Peyer's patch (tissue), 4 donors: Measurements from ENCODE around the gene IL17RD. TPM values are rescaled to one million over a fixed set of nuclear protein-coding genes. Genes with fewer than 3 reads are reported as not detected.

Experiments used
- DNase-seq, 3 donors: peaks; one replicate each; pipeline ENCODE4 v3.0.0-alpha.2; 2017 to 2019
- H3K27ac ChIP-seq, 4 donors: fragments of 200-600 bp; sonication (generic); one replicate each; pipeline ENCODE4 v1.5.1; 2016 to 2019
- H3K27me3 ChIP-seq, 2 donors: fragments of 200-600 bp; sonication (generic); one replicate each; pipeline ENCODE4 v1.5.1; 2019
- H3K36me3 ChIP-seq, 3 donors: fragments of 200-600 bp; sonication (generic); one replicate each; pipeline ENCODE4 v1.5.1; 2016 to 2019
- H3K4me1 ChIP-seq, 4 donors: fragments of 200-600 bp; sonication (generic); one replicate each; pipeline ENCODE4 v1.5.1; 2016 to 2019
- H3K4me3 ChIP-seq, 4 donors: fragments of 200-600 bp; sonication (generic); 1 replicate in 3 of 4; 2 replicates in 1 of 4; pipeline ENCODE4 v1.5.1; 2016 to 2019; ENCODE audit warnings: mild to moderate bottlenecking in 1 of 4
- H3K9me3 ChIP-seq, 4 donors: fragments of 200-600 bp; sonication (generic); one replicate each; pipeline ENCODE4 v1.5.1; 2016 to 2019; ENCODE audit warnings: mild to moderate bottlenecking in 1 of 4
- POLR2A ChIP-seq, 2 donors: fragments of 450-650 bp; IDR thresholded peaks; one replicate each; pipeline ENCODE4 v1.5.1; 2017; ENCODE audit warnings: antibody characterized with exemption in 2 of 2, mild to moderate bottlenecking in 2 of 2, moderate library complexity in 2 of 2
- total RNA-seq, 4 donors: library from RNA; depleted of rRNA; stranded (reverse); fragments of >200 nt; gene quantifications; one replicate each; pipeline ENCODE4 v1.1.0, GENCODE V29; 2016
- TF ChIP-seq, protein P1 (sequence below), 6 experiments: fragments of 450-650 bp in 4 of 6; fragments of 200-600 bp in 2 of 6; sonication (generic) in 1 of 6; IDR thresholded peaks; one replicate each; pipeline ENCODE4 v1.5.1; 2017 to 2019; ENCODE audit warnings: antibody characterized with exemption in 6 of 6, mild to moderate bottlenecking in 3 of 6, moderate library complexity in 1 of 6

The IL17RD gene
- total RNA-seq, 4 donors from 2014 or later = 0.88 to 5.8 (median 2.1) TPM

DNA sequence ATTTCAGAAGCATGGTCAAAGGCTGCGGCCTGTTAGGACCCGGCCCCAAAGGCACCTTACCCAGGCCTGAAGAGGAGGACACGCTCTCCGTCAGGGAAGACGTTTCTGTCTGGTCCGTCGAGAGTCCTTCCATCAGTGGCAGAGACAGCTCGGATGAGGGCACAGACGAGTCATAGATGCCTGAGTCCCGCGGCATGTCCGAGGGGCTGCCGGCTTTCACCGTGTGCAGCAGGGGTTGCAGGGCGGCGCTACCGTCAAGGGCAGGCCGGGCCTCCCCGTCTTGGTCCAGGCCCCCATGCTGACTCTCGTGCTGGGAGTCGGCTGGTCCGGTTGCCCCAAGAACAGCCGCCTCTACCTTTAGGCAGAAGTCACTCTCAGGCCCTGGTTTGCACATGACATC lies 67.6 kb downstream of the IL17RD start:
- Histone ChIP-seq H3K27ac (no peak overlapping the region), H3K36me3 (no peaks in the 10 kb centered on the region), H3K4me1 (no peaks in the 10 kb centered on the region), H3K9me3 (no peaks in the 10 kb centered on the region), H3K27me3 (no peaks in the 10 kb centered on the region), H3K4me3 (no peak overlapping the region)
- no peak for DNase-seq
- TF ChIP-seq, protein P1, sequence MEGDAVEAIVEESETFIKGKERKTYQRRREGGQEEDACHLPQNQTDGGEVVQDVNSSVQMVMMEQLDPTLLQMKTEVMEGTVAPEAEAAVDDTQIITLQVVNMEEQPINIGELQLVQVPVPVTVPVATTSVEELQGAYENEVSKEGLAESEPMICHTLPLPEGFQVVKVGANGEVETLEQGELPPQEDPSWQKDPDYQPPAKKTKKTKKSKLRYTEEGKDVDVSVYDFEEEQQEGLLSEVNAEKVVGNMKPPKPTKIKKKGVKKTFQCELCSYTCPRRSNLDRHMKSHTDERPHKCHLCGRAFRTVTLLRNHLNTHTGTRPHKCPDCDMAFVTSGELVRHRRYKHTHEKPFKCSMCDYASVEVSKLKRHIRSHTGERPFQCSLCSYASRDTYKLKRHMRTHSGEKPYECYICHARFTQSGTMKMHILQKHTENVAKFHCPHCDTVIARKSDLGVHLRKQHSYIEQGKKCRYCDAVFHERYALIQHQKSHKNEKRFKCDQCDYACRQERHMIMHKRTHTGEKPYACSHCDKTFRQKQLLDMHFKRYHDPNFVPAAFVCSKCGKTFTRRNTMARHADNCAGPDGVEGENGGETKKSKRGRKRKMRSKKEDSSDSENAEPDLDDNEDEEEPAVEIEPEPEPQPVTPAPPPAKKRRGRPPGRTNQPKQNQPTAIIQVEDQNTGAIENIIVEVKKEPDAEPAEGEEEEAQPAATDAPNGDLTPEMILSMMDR (IDR thresholded peaks at IDR 0.05) = no peak
- TF ChIP-seq POLR2A (IDR thresholded peaks at IDR 0.05) = no peak

DNA sequence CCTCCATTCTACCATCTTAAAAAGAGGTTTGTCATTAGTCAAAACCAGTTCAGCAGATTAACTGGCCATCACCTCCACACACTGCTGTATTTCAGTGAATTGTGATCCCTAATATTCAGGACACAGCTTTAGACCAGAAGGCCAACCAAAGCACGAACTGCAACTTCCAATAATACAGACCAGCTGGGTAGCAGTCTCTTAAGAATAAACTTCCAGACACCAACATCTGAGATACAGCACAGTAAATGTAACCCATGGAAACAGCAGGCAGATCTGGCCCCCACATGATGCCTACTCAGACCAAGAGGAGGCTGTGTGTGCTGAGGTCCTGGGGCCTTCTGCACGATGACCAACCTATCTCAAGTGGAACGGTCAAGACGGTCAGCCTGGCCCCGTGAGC lies 69.8 kb downstream of the IL17RD start:
- DNase-seq = no peak
- no peak overlapping the region for H3K4me3 ChIP-seq
- H3K4me1 ChIP-seq = no peaks in the 10 kb centered on the region
- no peaks in the 10 kb centered on the region for H3K9me3 ChIP-seq
- H3K36me3 ChIP-seq = no peaks in the 10 kb centered on the region
- TF ChIP-seq POLR2A (IDR thresholded peaks at IDR 0.05) = no peak
- TF ChIP-seq, protein P1 (IDR thresholded peaks at IDR 0.05) = no peak
- H3K27me3 ChIP-seq = no peaks in the 10 kb centered on the region
- no peak overlapping the region for H3K27ac ChIP-seq

DNA sequence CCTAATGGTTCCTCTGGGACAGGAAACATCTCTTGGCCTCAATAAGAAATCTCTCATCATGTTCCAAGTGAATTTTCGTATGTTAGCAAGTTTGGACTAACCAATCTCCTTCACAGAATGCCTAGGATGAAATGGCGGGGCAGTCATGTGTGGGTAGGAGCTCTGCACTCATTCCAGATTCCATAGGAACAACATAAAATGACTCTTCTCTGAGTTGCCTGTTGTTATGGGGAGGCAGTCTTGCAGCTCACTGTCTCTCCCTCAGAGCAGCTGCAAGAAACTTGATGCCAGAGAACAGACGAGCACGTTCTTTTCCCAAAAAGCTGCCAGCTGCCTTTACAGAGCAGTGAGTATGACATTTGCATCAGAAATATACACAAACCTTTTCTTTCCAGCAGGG lies 70.6 kb downstream of the IL17RD start:
- H3K9me3 ChIP-seq = no peaks in the 10 kb centered on the region
- H3K27me3 ChIP-seq = no peaks in the 10 kb centered on the region
- no peak overlapping the region for H3K4me3 ChIP-seq
- H3K36me3 ChIP-seq = no peaks in the 10 kb centered on the region
- no peaks in the 10 kb centered on the region for H3K4me1 ChIP-seq
- DNase-seq = no peak
- H3K27ac ChIP-seq = no peak overlapping the region
- TF ChIP-seq, protein P1 (IDR thresholded peaks at IDR 0.05) = no peak
- no peak for TF ChIP-seq POLR2A (IDR thresholded peaks at IDR 0.05)

DNA sequence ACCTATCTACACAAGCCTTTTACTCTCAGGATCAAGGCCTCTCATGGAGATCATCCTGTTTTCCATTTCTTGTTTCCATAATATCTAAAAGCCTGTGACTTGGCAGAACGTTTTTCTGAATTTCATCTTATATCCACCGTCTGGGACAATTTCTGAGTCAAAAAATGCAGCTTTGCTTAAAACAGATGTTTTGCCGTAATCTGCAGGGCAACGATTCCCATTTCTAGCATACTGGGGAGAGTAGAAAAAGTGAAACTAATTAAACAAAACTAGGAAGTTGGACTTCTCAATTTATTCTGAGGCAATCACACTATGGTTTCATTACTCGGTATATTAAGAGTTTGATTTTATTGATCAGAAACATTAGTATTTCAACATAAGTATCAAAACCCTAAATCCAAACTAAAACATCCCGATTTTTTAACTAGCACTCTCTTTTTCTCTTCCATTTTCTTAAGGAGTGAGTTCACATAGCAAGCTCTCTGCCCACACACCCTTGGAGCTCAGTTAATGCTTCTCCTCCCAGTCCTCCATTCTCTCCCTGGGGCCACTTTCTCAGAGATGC lies 71.1 kb downstream of the IL17RD start:
- no peak overlapping the region for H3K4me3 ChIP-seq
- H3K27ac ChIP-seq = no peak overlapping the region
- H3K27me3 ChIP-seq = no peaks in the 10 kb centered on the region
- TF ChIP-seq, protein P1 (IDR thresholded peaks at IDR 0.05) = no peak
- TF ChIP-seq POLR2A (IDR thresholded peaks at IDR 0.05) = no peak
- H3K36me3 ChIP-seq = no peaks in the 10 kb centered on the region
- no peaks in the 10 kb centered on the region for H3K4me1 ChIP-seq
- DNase-seq = no peak
- H3K9me3 ChIP-seq = no peaks in the 10 kb centered on the region

DNA sequence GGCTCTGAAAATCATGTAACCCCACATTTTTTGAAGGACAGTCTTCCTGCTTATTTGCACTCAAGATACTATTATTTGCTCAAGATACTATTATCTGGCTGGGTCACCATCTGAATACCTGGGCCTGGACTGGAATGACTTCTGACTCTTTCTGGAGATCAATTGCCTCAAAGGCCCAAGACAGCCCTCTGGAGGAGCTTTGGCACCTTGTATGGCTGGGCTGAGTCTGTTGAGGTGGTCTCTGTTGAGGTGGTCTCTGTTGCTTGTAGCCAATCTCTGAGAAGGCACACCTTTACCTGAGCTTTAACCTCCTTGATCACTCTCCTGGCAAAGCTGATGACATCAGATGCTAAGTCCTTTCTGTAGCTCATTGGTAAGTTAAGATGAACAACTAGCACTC lies 71.7 kb downstream of the IL17RD start:
- Histone ChIP-seq H3K36me3 (no peaks in the 10 kb centered on the region), H3K4me3 (no peak overlapping the region), H3K9me3 (no peaks in the 10 kb centered on the region), H3K27ac (no peak overlapping the region), H3K4me1 (no peaks in the 10 kb centered on the region), H3K27me3 (no peaks in the 10 kb centered on the region)
- TF ChIP-seq, protein P1 (IDR thresholded peaks at IDR 0.05) = no peak
- TF ChIP-seq POLR2A (IDR thresholded peaks at IDR 0.05) = no peak
- no peak for DNase-seq
